NCI-H446 (cell line): Measurements from ENCODE around the gene MBTD1.
"Not testable (repeated sequence)": the region's sequence is repeated elsewhere in the genome, so short reads cannot be mapped to it uniquely, and the experiment has no call there.

Experiments used
- DNase-seq, 2 experiments: peaks; one replicate each; lab custom pipeline; 2025; lab: John Stamatoyannopoulos, UW

MBTD1 gene

DNA sequence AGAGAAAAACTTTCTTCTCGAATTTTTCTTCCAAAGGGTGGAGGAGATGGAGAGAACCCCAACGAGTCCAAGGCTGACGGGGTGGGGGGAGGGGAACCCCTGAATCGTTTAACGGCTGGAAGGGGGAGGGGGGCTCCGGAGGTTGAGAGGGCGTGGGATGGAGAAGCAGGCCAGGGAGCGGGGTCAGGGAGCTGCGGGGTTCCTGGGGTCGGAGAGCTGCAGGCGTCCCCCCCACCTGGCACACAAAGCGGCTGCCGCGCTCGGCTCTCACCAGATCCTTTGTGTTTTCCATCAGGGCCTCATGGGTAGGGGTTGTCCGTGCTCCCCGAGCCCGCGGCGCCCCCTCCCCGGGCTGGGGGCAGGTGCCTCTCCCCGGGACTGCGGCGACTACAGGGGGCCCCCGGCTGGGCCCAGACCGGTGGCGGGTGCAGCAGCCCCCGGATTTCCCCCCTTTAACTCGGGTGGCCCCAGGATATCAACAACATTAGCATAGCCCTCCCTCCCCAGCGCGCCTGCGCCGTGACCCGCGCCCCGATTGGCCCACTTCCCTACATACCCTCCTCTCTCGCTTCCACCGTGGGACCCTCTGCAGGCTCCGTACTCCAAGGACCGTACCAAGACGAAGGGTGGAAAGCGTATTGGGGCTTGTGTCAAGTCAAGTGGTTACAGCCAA, at the start of gene MBTD1:
Gene MBTD1 (minus strand): TSS at position 486 of the 673 bp plus-strand sequence. CDS start 34,888 bp downstream, outside the sequence.
- DNase-seq, result peak; percentile 96

DNA sequence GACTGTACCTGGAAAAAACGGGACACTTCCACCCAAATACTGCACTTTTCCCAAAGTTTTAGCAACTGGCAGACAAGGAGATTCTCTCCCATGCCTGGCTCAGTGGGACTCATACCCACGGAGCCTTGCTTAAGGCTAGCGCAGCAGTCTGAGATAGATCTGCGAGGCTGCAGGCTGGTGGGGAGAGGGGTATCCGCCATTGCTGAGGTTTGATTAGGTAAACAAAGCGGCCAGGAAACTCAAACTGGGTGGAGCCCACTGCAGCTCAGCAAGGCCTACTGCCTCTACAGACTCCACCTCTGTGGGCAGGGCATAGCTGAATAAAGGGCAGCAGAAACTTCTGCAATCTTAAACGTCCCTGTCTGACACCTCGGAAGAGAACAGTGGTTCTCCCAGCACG, 45.3 kb upstream of the MBTD1 start:
- DNase-seq, result no peak

DNA sequence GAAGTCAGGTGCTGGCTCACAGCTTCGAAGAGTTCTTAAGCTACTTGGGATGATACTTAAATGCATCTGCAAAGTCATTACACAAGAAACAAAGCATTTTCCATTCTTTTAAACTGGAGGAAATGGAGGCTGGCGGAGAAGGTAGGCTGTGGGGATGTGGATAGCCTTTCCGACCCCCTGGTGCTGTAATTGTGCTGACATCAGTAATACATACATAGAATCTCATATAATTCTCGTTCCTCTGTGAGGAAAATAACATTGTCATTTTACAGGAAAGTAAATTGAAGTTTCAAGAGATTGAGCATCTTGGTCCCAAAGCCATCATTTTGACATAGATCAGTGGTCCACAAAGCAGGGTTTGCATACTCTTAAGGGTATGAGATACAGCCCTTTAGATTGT, 40.0 kb upstream of the MBTD1 start:
- DNase-seq, result no peak

DNA sequence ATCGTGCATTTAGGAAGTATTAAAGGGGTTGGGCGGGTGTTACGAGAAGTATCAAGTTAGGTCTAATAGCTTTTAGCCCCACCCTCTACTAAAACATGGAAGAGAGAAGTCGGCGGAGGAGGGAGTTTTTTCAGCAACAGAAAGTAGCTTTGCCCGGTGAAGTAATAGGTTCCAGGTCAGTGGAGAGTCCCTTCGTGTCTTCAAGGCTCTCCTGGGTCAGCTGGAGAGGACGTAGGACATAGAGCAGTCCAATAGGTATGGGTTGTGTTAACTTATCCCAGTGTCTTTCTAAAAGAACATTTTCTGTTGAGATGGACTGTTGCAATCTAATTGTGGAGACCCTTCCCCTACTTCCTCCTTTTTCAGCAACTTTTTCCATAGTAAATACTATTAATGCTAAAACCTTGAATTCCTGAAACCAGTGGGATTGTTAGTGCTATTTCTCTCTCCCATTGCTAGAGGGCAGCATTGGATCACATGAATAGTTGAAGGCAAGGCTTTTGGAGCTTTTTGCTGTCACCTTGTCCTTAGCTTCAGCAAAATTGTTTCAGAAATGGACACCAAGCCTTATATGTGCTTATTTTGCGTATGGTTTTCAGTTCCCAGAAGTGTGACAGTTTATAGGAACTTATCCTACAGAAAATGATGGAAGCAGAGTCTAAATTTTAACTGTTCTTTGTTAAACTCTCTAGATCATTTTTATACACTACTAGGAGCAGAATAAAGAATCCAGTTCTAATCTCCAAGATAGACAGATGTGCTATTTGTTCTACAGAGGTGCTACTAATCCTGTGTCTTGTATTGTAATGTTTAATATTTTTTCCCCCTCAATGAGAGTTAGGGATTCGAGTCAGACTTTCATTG, 38.9 kb upstream of the MBTD1 start:
- DNase-seq, result peak; percentile 45 to 77

DNA sequence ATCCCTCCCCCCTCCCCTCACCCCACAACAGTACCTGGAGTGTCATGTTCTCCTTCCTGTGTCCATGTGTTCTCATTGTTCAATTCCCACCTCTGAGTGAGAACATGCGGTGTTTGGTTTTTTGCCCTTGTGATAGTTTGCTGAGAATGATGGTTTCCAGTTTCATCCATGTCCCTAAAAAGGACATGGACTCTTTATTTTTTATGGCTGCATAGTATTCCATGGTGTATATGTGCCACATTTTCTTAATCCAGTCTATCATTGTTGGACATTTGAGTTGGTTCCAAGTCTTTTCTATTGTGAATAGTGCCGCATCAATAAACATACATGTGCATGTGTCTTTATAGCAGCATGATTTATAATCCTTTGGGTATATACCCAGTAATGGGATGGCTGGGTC, 34.5 kb upstream of the MBTD1 start:
- not testable (repeated sequence) for DNase-seq

DNA sequence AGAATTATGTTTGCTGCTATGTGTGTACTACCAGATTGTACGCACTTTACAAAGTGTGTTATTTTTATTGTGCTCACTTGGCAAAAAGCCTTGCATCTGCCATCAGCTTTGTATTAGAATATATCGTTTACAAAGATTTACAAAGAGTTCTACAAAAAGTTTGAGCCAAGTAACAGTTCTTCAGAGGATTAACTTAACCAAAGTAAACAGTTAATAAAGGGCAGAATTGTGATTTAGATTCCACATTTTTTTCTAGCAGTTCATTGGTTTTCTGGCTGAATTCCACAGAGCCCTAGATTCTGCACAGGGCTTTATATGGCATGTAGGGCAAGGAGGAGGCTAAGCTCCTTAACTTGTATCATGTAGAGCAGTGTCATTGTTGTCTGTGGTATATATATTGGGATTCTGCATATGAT, 29.9 kb upstream of the MBTD1 start:
- no peak for DNase-seq

DNA sequence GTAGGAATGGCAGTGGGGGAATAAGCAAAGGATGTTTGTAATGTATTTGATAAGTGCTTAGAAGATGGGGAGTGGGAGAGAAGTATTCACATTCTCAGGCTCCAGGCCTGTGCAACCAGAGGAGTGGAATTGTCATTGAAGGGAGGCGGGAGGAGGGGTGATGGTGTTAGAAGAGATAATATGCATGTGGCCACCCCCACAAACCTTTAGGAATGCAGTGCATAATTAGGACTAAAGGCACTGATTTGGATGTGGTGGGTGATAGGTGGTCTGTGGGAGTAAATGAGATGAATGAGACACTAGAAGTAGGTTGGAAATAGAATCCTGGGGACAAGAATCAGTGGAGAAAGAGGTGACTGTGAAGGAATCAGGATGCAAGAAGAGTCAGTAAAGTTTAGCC, 27.6 kb upstream of the MBTD1 start:
- DNase-seq, result no peak

DNA sequence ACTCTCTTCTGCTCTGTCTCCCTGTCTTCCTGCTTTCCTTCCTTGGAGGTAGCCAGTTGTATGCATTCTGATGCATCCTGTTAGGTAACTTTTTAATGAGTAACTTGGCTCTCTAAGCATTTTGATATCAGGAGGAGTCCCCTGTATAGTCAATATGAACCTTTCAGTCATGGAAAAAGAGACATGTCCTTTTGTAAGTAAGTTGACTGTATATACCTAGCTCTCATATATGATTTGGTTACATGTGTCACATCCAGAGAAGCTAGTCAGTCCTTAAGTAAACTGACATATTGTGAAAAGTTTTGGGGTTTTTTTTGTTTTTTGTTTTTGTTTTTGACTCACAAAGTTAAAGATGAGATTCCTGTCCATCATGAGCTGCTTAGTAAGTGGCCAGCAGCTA, 19.3 kb upstream of the MBTD1 start:
- DNase-seq, result no peak

DNA sequence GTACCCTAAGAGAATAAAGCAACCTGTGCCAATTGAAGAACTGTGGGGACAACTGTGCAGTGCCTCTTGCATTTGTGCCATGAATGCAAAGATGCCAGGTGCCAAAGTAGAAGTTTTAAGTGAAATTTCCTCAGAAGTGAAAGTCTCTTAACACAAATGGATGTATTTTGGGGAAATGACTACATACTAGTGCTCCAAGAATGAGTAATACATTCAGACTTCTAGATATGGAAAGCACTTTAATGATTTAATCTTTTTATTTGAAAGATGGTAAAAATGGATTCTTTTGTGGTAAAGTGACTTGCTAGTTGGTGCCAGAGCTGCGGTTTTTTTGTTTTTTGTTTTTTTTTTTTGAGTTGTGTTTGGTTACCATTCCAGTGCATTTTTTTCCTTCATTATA, 15.5 kb upstream of the MBTD1 start:
- no peak for DNase-seq

DNA sequence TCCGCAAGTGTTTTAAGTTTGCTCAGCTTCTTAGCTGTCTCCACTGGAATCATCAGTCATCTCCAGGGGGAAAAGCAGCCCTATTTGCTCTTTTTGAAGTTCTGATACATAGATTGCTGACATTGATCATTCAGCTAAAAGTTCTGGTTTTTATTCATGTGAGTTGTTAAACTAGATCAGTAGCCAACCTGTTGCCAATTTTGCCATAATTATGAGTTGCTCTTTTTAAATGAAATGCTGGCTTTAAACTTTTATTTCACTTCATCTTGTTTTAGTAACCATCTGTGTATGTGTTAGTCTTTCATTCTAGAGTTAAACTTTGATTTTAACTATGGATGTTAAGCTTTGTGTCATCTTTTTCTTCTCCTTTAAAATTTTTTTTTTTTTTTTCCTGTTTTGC, 13.0 kb upstream of the MBTD1 start:
- no peak for DNase-seq

DNA sequence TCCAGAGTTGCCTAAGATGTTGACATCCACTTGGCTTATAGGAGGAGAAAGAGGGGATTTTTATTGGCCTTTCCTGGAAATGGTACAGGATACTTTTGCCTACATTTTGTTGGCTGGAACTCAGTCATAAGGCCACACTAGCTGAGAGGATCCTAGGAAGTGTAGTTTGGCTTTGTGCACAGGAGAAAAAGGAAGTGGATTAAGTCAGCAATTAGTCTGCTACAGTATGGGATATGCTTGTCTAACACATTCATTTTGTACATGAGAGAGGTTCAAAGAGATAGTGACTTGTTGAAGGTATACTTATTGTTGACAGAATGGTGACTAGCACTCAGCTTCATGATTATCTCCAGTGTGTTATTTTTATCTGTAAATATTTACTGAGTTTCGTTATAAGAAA, 10.8 kb upstream of the MBTD1 start:
- DNase-seq, result no peak

DNA sequence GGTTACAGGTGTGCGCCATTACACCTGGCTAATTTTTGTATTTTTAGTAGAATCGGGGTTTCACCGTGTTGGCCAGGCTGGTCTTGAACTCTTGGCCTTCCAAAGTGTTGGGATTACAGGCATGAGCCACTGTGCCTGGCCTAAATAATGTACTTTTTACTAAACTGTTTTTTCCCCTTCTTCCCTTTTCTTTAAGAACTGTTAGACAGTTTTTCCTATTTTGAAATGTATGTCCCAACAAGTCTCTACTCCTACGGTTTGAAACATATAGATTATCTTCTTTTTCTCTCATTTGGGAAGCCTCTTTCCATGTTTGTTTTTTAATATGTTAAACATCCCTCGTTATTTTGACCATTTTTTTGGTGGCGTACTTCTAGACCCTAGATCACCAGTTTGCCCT, 10.1 kb upstream of the MBTD1 start:
- DNase-seq, result no peak

DNA sequence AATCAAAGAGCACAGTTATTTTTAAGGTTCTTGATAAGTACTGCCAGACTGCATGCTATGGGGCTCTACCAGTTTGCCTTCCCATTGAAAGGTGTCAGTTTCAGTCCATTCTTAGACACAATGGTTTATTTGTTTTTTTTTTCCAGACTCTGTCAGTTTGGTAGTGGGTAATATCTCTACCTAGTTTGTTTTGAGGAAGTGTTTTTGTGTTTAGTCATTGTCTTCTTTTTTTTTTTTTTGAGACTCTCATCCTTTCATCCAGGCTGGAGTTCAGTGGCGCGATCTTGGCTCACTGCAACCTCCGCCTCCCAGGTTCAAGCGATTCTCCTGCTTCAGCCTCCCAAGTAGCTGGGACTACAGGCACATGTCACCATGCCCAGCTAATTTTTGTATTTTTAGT, 4.6 kb upstream of the MBTD1 start:
- not testable (repeated sequence) for DNase-seq

DNA sequence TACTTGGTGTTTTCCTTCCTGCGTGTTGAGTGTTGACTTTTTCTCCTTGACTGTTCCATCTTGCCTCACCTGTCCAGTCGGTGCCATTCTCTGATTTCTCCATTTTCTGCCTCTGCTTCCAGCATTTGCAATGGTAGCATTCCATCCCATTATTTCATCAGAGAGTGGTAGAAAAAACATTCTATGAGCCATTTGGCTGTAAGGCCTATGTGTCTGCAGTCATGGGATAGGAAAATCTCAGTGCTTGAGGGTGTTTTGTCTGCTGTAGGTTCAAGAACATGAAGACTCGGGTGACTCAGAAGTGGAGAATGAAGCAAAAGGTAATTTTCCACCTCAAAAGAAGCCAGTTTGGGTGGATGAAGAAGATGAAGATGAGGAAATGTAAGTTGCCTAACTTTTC, 3.2 kb upstream of the MBTD1 start:
- no peak for DNase-seq

DNA sequence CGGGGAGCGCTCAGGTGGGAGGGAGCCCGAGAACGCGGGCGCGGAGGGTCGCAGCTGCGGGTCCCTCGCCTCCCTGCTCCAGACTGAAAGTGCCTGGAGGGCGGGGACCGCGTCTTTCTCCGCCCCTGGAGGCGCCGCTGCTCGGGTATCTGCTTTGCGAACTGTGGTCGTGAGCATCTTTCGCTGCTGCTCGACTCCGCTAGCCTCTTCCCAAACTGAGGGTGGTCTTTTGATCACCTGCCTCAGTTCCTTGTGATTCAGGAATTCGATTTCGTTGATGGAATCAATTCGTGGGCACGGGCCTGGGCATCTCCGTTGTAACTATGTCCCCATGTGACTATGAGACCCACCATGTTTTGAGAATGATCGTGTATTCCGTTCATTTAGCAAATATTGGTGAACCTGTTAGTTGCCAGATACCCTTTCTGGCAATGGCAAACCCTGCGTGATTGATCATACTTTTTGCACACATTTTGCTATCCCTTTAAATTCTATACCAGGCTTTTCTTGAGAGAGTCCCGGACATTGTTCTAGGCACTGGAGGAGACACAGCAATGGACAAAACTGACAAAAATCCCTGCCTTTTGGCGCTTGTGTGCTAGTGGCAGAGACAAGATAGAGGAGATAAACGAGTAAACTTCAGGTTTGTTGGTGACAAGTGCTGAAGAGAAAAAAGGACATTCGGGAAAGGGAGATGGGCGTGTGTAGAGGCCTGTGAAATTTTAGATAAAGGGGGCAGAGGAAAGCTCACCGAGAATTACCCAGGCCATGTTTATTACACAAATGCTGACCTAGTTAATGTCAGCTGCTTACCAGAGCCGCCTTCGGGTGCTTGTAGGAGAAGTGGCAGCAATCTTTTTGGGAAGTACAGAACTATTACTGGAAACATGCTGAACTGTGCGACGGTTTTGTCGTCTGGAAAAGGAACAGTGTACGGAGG, 1.4 kb upstream of the MBTD1 start:
- DNase-seq, result no peak

DNA sequence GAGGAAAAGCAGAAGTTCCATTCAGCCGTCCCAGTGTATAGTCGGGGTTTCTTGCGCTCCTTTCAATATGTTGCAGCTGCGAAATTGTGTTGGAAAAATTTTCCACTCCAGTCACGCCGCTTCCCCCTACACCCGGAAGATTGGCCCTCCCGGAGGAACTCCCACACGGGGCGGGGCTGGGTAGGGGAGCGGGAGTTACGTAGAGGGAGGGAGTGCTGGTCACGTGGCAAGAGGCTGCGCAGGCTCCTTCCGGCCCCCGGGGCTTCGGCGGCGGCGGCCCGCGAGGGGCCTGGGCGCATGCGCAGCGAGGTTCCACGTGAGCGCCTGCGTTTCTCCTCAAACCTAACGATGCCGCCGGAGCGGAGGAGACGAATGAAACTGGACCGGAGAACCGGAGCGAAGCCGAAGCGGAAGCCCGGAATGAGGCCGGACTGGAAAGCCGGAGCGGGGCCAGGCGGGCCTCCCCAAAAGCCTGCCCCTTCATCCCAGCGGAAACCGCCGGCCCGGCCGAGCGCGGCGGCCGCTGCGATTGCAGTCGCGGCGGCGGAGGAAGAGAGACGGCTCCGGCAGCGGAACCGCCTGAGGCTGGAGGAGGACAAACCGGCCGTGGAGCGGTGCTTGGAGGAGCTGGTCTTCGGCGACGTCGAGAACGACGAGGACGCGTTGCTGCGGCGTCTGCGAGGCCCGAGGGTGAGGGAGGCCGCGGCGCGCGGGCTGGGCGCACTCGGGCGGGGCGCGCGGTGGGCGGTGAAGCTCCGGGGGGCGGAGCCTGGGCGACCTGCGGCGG, 581 bp upstream of the MBTD1 start, which contains the start of gene UTP18:
Gene UTP18 (plus strand): TSS at position 310 of the 787 bp plus-strand sequence. CDS start 39 bp downstream, at position 349.
- peak; percentile 96 to 97 for DNase-seq

DNA sequence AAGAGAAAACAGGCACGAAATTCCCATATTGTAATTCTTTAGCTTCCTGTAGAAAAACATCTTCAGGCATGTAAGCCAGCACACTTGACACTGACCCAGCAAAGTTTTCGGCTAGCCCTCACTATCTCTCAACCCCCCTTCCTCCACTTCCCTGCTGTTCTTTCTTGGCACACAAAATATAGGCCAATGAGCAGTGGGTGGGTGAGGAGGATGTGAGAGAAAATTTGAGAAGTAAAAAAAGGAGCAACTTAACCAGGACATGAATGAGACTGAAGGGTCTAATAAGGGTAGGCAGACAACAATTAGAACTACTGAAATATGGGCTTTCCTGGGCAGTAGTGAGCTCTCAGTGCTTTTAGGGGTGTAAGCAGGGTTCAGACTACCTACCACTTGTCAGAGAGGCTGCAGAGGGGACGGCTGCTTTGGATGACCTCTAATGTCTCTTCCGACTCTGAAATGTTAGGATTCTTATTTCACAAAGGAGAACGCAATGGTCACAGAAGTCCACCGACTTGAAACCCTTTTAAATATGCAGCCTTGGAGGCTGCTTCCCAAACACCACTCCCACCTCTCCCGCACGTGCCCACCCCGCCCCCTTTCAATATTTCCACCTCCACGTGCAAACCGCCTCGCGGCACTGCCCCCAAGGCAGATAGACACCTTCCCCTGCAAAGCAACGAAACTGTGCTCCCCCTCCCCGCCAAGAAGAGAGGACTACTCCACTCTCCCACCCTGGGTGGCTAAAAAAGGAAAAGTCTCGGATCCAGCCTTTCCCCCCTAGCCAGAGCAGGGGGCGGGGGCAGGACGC, 889 bp downstream of the MBTD1 start:
- DNase-seq, result peak in 1 of 2 experiments; percentile 18

DNA sequence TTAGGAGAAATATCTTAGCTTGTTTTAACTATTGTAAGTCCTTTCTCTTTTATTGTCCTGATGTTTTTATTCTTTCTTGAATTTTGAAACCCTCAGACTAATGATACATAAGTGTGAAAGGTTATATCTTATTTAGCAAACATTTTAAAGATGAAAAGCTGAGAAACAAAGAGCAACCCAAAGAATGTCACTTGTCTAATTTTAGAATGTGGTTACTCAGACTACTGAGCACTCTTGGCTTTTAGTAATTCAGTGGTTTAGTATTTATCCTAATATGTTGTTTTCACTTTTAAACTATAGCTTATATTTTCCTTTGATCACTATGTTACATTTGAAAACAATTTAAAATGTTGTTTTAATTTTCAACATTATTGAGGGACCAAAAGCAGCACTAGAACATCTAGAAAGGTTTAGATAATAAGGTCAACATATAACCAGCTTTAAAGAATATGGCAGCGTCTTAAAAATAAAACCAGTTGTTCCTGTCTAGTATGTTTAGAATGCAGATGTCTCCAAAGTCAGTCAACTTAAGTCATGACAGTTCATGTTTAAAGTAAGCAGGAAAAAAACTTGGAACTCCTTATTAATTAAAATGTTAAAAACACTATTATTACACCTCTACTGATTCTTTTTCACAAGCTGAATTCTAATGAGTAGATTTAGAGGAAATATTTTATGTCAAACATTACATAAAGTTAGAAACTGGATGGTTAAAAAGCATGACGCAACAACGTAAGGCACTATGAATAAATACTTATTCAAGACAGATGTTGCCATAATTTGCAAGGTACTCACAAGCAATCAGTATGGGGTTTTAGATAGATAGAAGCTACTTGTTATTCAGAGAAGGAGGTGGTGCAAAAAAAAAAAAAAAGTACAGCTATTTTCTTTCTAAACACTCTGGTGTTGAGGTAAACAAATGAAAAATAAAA, 2.4 kb downstream of the MBTD1 start:
- DNase-seq, result no peak

DNA sequence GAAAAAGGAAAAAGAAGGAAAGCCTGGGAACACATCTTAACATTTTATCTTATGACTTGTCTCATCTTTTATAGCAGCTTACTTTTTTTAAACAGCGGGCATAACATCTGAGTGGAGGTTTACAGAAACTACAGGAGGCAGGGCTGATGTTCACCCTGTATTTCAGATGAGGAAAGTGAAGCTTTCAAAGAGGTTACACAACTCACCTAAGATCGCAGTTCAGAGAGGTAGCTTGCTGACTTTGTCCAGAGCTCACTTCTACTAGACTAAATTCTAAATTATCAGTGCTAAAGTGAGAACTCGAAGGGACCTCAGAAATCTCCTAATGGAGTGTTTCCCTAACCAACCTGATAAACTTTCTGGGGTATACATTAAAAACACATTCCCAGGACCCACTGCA, 3.7 kb downstream of the MBTD1 start:
- no peak for DNase-seq
